COR-L47 (cell line): Measurements from ENCODE around the gene NSG1.

Experiments used
- DNase-seq: peaks from one replicate; lab custom pipeline; 2025; lab: John Stamatoyannopoulos, UW

NSG1 gene

GRCh38 chr4:4396628-4397440 lies 9.9 kb downstream of the NSG1 start:
- DNase-seq, result no peak

- DNase-seq, result no peak
These were observed 10.5 kb downstream of the NSG1 start for GRCh38 chr4:4397441-4397819.

- DNase-seq, result no peak
These were observed 11.5 kb downstream of the NSG1 start for GRCh38 chr4:4398430-4398829.

- DNase-seq, result no peak
These were observed 14.1 kb downstream of the NSG1 start for GRCh38 chr4:4401036-4401435.

- no peak for DNase-seq
These were observed 16.1 kb downstream of the NSG1 start for GRCh38 chr4:4402966-4403365.

GRCh38 chr4:4405358-4405962 lies 18.6 kb downstream of the NSG1 start:
- DNase-seq, result no peak

- no peak for DNase-seq
These were observed 19.8 kb downstream of the NSG1 start for GRCh38 chr4:4406455-4407298.

- DNase-seq, result no peak
These were observed 20.6 kb downstream of the NSG1 start for GRCh38 chr4:4407299-4408131.

GRCh38 chr4:4408132-4408523 lies 21.2 kb downstream of the NSG1 start:
- DNase-seq, result no peak

- no peak for DNase-seq
These were observed 21.9 kb downstream of the NSG1 start for GRCh38 chr4:4408576-4409335.

- DNase-seq, result no peak
These were observed 22.7 kb downstream of the NSG1 start for GRCh38 chr4:4409416-4410115.

GRCh38 chr4:4410271-4410670 lies 23.4 kb downstream of the NSG1 start:
- no peak for DNase-seq

- no peak for DNase-seq
These were observed 25.0 kb downstream of the NSG1 start for GRCh38 chr4:4411906-4412305.

GRCh38 chr4:4412641-4413372 lies 25.9 kb downstream of the NSG1 start:
- DNase-seq, result no peak

GRCh38 chr4:4413373-4413725 lies 26.4 kb downstream of the NSG1 start:
- no peak for DNase-seq

- DNase-seq, result no peak
These were observed 26.9 kb downstream of the NSG1 start for GRCh38 chr4:4413806-4414205.

GRCh38 chr4:4415107-4415805 lies 28.4 kb downstream of the NSG1 start:
- no peak for DNase-seq

GRCh38 chr4:4415806-4416805 lies 29.2 kb downstream of the NSG1 start:
- DNase-seq, result no peak
